A549 (cell line): ENCODE data around the gene NSUN3.

Experiments
- BCL3 ChIP-seq: fragments of >200 bp; sonication (Bioruptor Twin); formaldehyde crosslinking; IDR thresholded peaks from 3 replicates; pipeline ENCODE4 v1.6.1; 2016
- CEBPB ChIP-seq, 2 experiments: fragments of >200 bp in 1 of 2; sonication (Bioruptor Twin) in 1 of 2; formaldehyde crosslinking in 1 of 2; IDR thresholded peaks; 2 replicates each; pipeline ENCODE4 v1.6.1; 2012 to 2016
- CHD4 ChIP-seq: fragments of 200-600 bp; sonication (generic); IDR thresholded peaks from 2 replicates; pipeline ENCODE4 v1.6.1; 2016; ENCODE audit warnings: antibody characterized with exemption, mild to moderate bottlenecking, borderline replicate concordance
- EP300 ChIP-seq, 2 experiments: fragments of >200 bp; sonication (Bioruptor Twin); formaldehyde crosslinking; IDR thresholded peaks; 2 replicates in 1 of 2; 3 replicates in 1 of 2; pipeline ENCODE4 v1.6.1; 2016 to 2017
- MAFK ChIP-seq: fragments of 450-650 bp; IDR thresholded peaks from 2 replicates; pipeline ENCODE4 v1.6.1; 2014; ENCODE audit not compliant: partially characterized antibody
- MYC ChIP-seq: IDR thresholded peaks from 2 replicates; pipeline ENCODE4 v1.6.1; 2012; ENCODE audit warnings: mild to moderate bottlenecking, inconsistent platforms, low read length, improper control_type of control experiment, borderline replicate concordance
- PHF8 ChIP-seq: fragments of 200-600 bp; sonication (generic); IDR thresholded peaks from 2 replicates; pipeline ENCODE4 v1.6.1; 2016; ENCODE audit warnings: low read depth, mild to moderate bottlenecking, antibody characterized with exemption, moderate library complexity, borderline replicate concordance
- POLR2A ChIP-seq: IDR thresholded peaks from 2 replicates; pipeline ENCODE4 v1.6.1; 2012; ENCODE audit warnings: mild to moderate bottlenecking, low read length
- SMC3 ChIP-seq: fragments of >200 bp; sonication (Bioruptor Twin); formaldehyde crosslinking; IDR thresholded peaks from 3 replicates; pipeline ENCODE4 v1.6.1; 2018; ENCODE audit warnings: inconsistent platforms
- TF ChIP-seq, protein P1 (sequence below): fragments of >200 bp; sonication (Bioruptor Twin); formaldehyde crosslinking; IDR thresholded peaks from 3 replicates; pipeline ENCODE4 v1.5.1; 2016
- TF ChIP-seq, protein P2 (sequence below): fragments of 200-600 bp; sonication (generic); IDR thresholded peaks from 2 replicates; pipeline ENCODE4 v1.6.1; 2016; ENCODE audit warnings: antibody characterized with exemption, mild to moderate bottlenecking, moderate library complexity
- TF ChIP-seq, protein P3 (sequence below): fragments of 250-450 bp; sonication (Bioruptor Pico); IDR thresholded peaks from 2 replicates; pipeline ENCODE4 v1.5.0; 2021; ENCODE audit warnings: mild to moderate bottlenecking, moderate library complexity, borderline replicate concordance

GRCh38 chr3:94036909-94037507, 25.9 kb upstream of the NSUN3 start:
- TF ChIP-seq, protein P1, sequence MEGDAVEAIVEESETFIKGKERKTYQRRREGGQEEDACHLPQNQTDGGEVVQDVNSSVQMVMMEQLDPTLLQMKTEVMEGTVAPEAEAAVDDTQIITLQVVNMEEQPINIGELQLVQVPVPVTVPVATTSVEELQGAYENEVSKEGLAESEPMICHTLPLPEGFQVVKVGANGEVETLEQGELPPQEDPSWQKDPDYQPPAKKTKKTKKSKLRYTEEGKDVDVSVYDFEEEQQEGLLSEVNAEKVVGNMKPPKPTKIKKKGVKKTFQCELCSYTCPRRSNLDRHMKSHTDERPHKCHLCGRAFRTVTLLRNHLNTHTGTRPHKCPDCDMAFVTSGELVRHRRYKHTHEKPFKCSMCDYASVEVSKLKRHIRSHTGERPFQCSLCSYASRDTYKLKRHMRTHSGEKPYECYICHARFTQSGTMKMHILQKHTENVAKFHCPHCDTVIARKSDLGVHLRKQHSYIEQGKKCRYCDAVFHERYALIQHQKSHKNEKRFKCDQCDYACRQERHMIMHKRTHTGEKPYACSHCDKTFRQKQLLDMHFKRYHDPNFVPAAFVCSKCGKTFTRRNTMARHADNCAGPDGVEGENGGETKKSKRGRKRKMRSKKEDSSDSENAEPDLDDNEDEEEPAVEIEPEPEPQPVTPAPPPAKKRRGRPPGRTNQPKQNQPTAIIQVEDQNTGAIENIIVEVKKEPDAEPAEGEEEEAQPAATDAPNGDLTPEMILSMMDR = peak; percentile 48
- TF ChIP-seq BCL3 = no peak
- no peak for TF ChIP-seq SMC3
- TF ChIP-seq MYC = no peak
- TF ChIP-seq POLR2A = no peak
- no peak for TF ChIP-seq PHF8
- no peak for TF ChIP-seq CHD4
- TF ChIP-seq, protein P2, sequence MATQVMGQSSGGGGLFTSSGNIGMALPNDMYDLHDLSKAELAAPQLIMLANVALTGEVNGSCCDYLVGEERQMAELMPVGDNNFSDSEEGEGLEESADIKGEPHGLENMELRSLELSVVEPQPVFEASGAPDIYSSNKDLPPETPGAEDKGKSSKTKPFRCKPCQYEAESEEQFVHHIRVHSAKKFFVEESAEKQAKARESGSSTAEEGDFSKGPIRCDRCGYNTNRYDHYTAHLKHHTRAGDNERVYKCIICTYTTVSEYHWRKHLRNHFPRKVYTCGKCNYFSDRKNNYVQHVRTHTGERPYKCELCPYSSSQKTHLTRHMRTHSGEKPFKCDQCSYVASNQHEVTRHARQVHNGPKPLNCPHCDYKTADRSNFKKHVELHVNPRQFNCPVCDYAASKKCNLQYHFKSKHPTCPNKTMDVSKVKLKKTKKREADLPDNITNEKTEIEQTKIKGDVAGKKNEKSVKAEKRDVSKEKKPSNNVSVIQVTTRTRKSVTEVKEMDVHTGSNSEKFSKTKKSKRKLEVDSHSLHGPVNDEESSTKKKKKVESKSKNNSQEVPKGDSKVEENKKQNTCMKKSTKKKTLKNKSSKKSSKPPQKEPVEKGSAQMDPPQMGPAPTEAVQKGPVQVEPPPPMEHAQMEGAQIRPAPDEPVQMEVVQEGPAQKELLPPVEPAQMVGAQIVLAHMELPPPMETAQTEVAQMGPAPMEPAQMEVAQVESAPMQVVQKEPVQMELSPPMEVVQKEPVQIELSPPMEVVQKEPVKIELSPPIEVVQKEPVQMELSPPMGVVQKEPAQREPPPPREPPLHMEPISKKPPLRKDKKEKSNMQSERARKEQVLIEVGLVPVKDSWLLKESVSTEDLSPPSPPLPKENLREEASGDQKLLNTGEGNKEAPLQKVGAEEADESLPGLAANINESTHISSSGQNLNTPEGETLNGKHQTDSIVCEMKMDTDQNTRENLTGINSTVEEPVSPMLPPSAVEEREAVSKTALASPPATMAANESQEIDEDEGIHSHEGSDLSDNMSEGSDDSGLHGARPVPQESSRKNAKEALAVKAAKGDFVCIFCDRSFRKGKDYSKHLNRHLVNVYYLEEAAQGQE = no peak
- TF ChIP-seq EP300 (IDR thresholded peaks at IDR 0.05) = no peak
- TF ChIP-seq CEBPB (IDR thresholded peaks at IDR 0.05) = no peak
- TF ChIP-seq MAFK = no peak
- TF ChIP-seq, protein P3, sequence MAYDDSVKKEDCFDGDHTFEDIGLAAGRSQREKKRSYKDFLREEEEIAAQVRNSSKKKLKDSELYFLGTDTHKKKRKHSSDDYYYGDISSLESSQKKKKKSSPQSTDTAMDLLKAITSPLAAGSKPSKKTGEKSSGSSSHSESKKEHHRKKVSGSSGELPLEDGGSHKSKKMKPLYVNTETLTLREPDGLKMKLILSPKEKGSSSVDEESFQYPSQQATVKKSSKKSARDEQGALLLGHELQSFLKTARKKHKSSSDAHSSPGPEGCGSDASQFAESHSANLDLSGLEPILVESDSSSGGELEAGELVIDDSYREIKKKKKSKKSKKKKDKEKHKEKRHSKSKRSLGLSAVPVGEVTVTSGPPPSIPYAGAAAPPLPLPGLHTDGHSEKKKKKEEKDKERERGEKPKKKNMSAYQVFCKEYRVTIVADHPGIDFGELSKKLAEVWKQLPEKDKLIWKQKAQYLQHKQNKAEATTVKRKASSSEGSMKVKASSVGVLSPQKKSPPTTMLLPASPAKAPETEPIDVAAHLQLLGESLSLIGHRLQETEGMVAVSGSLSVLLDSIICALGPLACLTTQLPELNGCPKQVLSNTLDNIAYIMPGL (CRISPR knock-in tag) = no peak
